ENCODE data around the gene TTC29.

Gene TTC29

DNA sequence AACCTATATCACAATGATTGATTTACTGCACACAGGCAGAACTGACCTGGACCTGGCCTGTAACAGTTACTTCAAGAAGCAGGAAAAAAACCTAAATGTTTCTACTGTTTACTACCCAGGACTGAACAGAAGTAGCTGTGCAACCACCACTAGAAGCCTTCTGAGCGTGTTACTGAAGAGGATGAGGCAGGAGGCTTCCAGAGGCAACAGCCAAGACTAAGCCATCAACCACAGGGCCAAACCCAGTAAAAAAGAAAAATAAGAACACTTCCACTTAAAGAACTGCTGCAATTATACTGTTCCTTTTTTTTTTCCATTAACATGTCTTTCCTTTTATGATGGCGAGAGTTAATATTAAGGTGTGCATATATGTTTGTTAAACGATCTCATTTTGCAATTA lies 29.4 kb upstream of the TTC29 start:
- TF ChIP-seq, protein P1, sequence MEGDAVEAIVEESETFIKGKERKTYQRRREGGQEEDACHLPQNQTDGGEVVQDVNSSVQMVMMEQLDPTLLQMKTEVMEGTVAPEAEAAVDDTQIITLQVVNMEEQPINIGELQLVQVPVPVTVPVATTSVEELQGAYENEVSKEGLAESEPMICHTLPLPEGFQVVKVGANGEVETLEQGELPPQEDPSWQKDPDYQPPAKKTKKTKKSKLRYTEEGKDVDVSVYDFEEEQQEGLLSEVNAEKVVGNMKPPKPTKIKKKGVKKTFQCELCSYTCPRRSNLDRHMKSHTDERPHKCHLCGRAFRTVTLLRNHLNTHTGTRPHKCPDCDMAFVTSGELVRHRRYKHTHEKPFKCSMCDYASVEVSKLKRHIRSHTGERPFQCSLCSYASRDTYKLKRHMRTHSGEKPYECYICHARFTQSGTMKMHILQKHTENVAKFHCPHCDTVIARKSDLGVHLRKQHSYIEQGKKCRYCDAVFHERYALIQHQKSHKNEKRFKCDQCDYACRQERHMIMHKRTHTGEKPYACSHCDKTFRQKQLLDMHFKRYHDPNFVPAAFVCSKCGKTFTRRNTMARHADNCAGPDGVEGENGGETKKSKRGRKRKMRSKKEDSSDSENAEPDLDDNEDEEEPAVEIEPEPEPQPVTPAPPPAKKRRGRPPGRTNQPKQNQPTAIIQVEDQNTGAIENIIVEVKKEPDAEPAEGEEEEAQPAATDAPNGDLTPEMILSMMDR (IDR thresholded peaks at IDR 0.05; ENCODE audit: insufficient read depth, low read length, poor library complexity, severe bottlenecking) = no peak
- no peaks in the 10 kb centered on the region for H3K27me3 ChIP-seq (replicated peaks; ENCODE audit: control insufficient read depth, insufficient read depth, low read length)
- no peak for DNase-seq (ENCODE audit: extremely low read depth, insufficient read length)
- H3K4me3 ChIP-seq (replicated peaks; ENCODE audit: low read depth, low read length) = no peak overlapping the region
- H3K36me3 ChIP-seq (ENCODE audit: control insufficient read depth, insufficient read depth, low read length) = no peaks in the 10 kb centered on the region

DNA sequence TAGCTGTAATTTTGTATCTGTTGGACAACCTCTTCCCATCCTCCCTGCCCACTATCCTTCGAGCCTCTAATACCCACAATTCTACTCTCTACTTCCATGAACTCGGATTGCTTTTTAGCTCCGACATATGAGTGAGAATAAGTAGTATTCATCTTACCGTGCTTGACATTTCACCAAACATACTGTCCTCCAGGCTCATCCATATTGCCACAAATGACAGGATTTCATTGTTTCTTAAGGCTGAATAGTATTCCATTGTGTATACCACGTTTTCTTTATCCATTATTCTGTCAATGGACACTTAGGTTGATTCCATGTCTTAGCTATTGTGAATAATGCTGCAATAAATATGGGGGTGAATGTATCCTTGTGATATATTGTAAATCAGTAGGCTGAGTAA lies 26.4 kb upstream of the TTC29 start:
- Histone ChIP-seq H3K36me3 (ENCODE audit: control insufficient read depth, insufficient read depth, low read length) (no peaks in the 10 kb centered on the region), H3K27me3 (replicated peaks; ENCODE audit: control insufficient read depth, insufficient read depth, low read length) (no peaks in the 10 kb centered on the region), H3K4me3 (replicated peaks; ENCODE audit: low read depth, low read length) (no peak overlapping the region)
- TF ChIP-seq, protein P1 (IDR thresholded peaks at IDR 0.05; ENCODE audit: insufficient read depth, low read length, poor library complexity, severe bottlenecking) = no peak
- no peak for DNase-seq (ENCODE audit: extremely low read depth, insufficient read length)

DNA sequence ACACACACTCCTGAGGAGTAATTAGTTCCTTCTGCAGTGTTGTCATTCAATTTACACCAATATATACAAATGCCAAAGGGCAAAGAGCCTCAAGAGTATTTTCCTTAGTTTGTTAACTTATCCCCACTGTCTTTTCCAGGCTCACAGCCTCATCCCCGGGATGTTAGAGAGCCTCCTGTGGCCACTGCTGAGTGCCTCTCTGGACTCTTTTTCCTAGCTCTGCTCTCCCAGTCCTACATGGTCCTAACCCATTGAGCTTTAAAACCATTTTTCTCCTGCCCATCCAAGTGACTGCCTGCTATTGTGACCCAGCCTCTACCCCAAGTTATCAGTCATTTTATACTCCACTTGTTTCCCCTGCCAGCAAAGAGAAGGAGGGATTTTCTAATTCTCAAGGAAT lies 23.5 kb upstream of the TTC29 start:
- TF ChIP-seq, protein P1 (IDR thresholded peaks at IDR 0.05; ENCODE audit: insufficient read depth, low read length, poor library complexity, severe bottlenecking) = no peak
- Histone ChIP-seq H3K27me3 (replicated peaks; ENCODE audit: control insufficient read depth, insufficient read depth, low read length) (no peaks in the 10 kb centered on the region), H3K36me3 (ENCODE audit: control insufficient read depth, insufficient read depth, low read length) (no peaks in the 10 kb centered on the region), H3K4me3 (replicated peaks; ENCODE audit: low read depth, low read length) (no peak overlapping the region)
- no peak for DNase-seq (ENCODE audit: extremely low read depth, insufficient read length)

DNA sequence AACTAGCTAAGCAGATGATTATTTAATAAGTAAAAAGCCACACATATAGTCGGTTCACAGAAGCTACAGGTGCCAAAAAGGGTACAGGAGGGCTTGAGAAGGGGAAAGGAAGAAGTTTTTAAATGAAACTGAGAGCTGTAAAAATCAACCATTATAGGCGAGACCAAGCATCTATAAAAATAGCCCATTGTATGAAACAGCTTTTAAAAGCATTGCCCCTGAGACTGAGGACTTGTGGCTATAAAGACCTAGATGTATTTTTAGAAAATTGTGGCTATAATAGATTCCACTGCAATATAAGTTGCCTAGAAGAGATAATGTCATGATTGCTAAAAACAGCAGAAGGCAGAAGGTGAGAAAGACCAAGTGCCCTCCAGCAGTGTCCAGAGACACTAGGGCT lies 15.0 kb upstream of the TTC29 start:
- TF ChIP-seq, protein P1 (IDR thresholded peaks at IDR 0.05; ENCODE audit: insufficient read depth, low read length, poor library complexity, severe bottlenecking) = no peak
- Histone ChIP-seq H3K27me3 (replicated peaks; ENCODE audit: control insufficient read depth, insufficient read depth, low read length) (no peaks in the 10 kb centered on the region; the same call in 1 of the 2 replicates), H3K4me3 (replicated peaks; ENCODE audit: low read depth, low read length) (no peak overlapping the region), H3K36me3 (ENCODE audit: control insufficient read depth, insufficient read depth, low read length) (no peaks in the 10 kb centered on the region)
- no peak for DNase-seq (ENCODE audit: extremely low read depth, insufficient read length)

DNA sequence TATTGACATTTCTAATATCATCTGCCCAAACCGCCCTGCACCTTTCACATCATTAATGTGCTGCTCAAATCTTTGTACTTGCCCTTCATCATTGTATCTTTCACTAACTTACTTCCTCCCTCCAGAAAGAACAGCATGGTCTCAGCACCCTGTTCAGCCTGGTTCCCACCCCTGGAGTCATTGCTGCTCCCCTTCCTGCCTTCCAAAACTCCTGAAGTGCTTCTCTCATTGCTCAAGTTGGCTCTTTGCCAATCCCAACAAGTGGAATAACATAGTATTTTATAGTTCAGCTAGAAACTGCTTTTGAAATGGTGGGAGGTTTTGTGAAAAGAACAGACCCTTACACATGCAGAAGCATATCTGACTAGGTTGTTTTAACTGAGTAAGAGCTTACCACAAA lies 14.0 kb upstream of the TTC29 start:
- H3K4me3 ChIP-seq (replicated peaks; ENCODE audit: low read depth, low read length) = no peak overlapping the region
- no peak for DNase-seq (ENCODE audit: extremely low read depth, insufficient read length)
- TF ChIP-seq, protein P1 (IDR thresholded peaks at IDR 0.05; ENCODE audit: insufficient read depth, low read length, poor library complexity, severe bottlenecking) = no peak
- no peaks in the 10 kb centered on the region; the same call in 1 of the 2 replicates for H3K27me3 ChIP-seq (replicated peaks; ENCODE audit: control insufficient read depth, insufficient read depth, low read length)
- no peaks in the 10 kb centered on the region for H3K36me3 ChIP-seq (ENCODE audit: control insufficient read depth, insufficient read depth, low read length)

DNA sequence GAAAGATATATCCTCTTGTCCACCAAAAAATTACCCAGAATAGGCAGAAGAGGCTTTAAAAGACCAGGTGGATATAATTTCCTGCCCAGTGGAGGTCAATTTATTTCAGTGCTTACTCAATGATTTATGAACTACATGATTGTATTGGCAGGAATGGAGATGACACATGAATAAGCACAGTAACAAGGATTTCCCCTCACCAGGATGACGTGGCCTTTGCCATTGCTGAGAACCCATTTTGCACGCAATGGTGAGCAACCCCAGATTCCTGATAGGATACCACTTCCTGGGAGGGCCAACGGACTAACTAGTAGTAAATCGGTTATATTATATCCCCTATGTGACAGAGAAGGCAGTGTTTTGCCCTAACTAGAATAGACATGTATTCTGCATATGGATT lies 11.6 kb upstream of the TTC29 start:
- TF ChIP-seq, protein P1 (IDR thresholded peaks at IDR 0.05; ENCODE audit: insufficient read depth, low read length, poor library complexity, severe bottlenecking) = no peak
- H3K4me3 ChIP-seq (replicated peaks; ENCODE audit: low read depth, low read length) = no peak overlapping the region
- no peaks in the 10 kb centered on the region for H3K27me3 ChIP-seq (replicated peaks; ENCODE audit: control insufficient read depth, insufficient read depth, low read length)
- no peaks in the 10 kb centered on the region for H3K36me3 ChIP-seq (ENCODE audit: control insufficient read depth, insufficient read depth, low read length)
- no peak for DNase-seq (ENCODE audit: extremely low read depth, insufficient read length)

Data from GM06990 (cell line).